Articular chondrocyte of knee joint (primary cell): ENCODE measurements around the gene DLG1. TPM values are rescaled to one million over a fixed set of nuclear protein-coding genes. Genes with fewer than 3 reads are reported as not detected.

Experiments used
- small RNA-seq: library from RNA; depleted of rRNA; stranded (forward); fragments of <200 nt; gene quantifications from one replicate; pipeline ENCODE3, GENCODE V24; 2012
- total RNA-seq: library from RNA; depleted of rRNA; stranded (reverse); fragments of >200 nt; gene quantifications from 2 replicates; pipeline ENCODE4 v1.2.3, GENCODE V29; 2012

Gene DLG1
- total RNA-seq: 77.2 and 95.7 TPM in 2 replicates

DNA sequence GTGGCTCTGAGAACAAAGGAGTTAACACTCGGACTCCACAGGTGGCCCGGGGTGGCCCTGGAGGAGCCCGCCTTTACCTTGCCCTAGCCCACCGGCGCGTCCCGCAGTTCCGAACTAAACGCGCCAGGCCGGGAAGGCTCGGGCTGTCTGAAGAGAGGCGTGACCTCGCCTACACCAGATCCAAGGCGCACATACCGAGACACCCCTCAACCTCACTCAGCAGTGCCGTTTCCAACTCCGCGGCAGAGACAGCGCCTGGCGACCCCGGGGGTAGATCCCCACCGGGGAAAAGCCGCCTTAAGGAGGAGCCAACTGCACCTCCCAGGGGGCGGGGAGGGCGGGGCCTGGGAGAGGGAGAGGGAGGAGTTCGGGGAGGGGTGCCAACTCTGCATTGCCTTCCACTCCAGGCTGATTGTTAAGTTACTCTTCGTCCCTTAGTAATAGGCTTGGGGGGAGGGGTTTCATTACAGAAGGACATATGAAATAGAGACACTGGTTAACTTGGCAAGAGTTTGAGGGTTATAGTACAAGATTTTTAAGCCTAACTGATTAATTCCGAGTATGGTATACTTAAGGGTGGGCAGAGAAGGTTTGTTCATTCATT lies at the start of gene DLG1:
Gene DLG1, minus strand, starts transcription at position 272 of the 604 bp plus-strand sequence. CDS start 1,408 bp downstream, outside the sequence.

DNA sequence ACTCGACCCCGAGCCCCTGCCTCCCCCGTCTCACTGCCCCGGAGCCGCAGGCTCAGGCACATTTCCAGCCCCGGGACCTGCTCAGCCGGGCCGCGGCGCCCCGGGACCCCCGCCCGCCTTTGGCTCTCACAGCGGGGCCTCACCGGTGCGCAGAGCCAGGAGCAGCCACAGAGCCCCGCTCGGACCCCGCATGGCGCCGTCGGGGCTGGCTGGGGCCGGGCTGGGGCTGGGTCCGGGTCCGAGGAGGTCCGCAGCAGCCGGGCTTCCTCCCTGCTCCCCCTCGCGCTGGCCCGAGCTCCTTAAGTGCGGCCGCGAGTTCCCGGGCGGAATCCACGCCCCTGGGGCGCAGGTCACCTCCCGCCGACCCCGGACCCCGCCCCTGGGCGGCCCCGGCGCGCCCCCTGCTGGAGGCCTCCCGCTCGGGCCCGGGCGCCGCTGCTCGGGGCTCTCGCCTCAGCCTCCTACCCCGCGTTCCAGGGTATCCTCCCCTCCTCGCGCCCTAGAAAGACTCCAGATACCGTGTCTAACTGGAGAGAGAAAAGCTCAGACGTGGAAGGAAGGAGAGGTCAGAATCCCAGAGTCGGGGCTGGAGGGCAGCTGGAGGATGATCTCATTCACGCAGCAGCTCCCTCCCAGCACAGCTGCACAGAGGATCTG lies 268.8 kb downstream of the DLG1 start, which contains the start of gene MELTF:
Gene MELTF, minus strand, starts transcription at position 307 of the 657 bp plus-strand sequence. Its CDS starts 115 bp downstream, at position 192.

Small RNA genes within 50 kb of the gene (small RNA-seq; reads per million reads assigned to genes)
- 1.3 reads per million, percentile 55 among the genes with 10 or more reads in this experiment for gene MIR4797
